ENCODE measurements around the gene BAAT. TPM values are rescaled to one million over a fixed set of nuclear protein-coding genes. Genes with fewer than 3 reads are reported as not detected.
"Not testable (repeated sequence)": the region's sequence is repeated elsewhere in the genome, so short reads cannot be mapped to it uniquely, and the experiment has no call there.

Gene BAAT
- polyA plus RNA-seq (ENCODE audit: insufficient read length), result 0.66 TPM

DNA sequence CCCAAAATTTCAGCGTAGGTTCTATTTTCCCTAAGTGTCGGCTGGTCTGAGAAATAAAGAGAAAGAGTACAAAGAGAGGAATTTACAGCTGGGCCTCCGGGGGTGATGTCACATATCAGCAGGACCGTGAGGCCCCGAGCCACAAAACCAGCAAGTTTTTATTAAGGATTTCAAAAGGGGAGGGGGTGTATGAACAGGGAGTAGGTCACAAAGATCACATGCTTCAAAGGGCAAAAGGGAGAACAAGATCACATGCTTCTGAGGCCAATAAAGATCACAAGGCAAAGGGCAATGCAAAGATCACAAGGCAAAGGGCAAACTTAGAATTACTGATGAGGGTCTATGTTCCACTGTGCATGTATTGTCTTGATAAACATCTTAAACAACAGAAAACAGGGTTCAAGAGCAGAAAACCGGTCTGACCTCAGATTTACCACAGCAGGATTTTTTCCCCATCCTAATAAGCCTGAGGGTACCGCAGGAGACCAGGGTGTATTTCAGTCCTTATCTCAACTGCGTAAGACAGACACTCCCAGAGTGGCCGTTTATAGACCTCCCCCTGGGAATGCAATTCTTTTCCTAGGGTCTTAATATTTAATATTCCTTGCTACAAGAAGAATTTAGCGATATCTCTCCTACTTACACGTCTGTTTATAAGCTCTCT, at the start of gene BAAT:
Gene BAAT (minus strand): TSS at position 134 of the 664 bp plus-strand sequence. CDS start 13,602 bp downstream, outside the sequence.
- not testable (repeated sequence) for DNase-seq

DNA sequence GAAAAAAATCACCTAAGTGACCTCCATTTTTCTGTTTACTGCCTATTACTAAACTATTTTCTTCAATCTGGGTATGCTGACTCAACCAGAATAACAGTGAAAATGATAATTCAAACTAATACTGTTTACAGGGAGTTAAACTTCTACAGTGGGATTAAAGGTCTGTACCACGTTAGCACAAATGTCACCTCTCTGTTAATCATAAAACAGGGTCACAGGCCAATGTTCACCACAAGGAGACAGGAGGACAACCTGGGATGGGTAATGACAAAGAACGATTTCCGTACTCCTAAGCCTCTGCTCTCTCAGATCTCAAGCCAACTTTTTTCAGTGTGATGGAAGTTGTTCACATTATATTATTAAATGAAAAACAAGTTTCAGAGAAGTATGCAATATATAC, 48.4 kb upstream of the BAAT start:
- no peak for DNase-seq

- no peak for DNase-seq
Observed at GRCh38 chr9:101432740-101433139, 47.9 kb upstream of the BAAT start.

DNA sequence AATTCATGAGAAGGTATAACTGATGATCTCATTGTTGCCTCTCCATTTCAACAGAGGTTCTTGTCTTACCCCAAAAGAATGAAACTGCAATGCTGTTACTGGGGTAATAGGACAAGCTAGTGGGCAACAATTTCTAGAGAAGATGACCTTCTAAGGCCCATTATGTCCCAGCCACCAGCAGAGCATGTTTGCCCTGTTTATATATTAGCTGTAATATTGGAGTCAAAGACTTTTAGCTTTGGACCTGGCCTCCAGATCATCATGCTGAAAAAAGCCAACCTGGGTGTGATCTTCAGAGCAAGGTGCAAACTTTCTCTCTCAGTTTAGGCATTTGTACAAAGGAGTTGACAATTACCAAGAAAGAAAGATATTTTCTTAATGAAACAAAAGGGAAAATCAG, 47.4 kb upstream of the BAAT start:
- no peak for DNase-seq

- DNase-seq, result no peak
Observed at GRCh38 chr9:101429736-101430135, 44.9 kb upstream of the BAAT start.

DNA sequence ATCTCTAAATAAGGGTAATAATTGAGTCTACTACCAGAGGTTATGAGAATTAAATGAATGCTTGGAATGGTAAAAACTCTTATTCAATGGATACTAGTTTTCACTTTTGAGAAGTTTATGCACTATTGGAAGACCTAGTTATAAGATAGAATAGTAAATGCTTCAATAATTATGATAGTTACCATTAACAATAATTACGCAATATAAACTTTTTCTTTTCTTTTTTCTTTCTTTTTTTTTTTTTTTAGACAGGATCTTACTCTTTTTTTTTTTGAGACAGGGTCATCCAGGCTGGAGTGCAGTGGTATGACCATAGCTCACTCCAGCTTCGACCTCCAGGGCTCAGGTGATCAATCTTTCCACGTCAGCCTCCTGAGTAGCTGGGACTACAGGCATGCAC, 44.1 kb upstream of the BAAT start:
- no peak for DNase-seq

- DNase-seq, result no peak
Observed at GRCh38 chr9:101427957-101428655, 43.3 kb upstream of the BAAT start.

DNA sequence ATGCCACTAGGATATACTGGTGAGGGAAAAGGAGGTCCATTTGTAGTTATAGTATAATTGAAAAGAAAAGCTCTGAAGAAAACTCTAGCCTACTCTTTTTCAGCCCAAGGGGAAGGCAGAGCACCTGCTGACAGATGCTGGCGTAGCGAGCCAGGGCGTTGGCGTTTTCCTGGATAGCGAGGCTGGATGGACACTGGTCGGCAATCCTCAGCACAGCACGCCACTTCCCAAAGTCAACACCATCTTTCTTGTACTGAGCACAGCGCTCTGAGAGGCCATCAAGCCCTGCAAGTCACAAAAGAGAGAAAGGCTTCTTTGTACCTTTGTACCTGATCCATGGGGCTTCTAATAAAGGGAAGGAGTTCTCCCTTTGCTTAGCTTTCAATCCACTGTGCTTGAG, 42.6 kb upstream of the BAAT start:
- DNase-seq, result no peak

DNA sequence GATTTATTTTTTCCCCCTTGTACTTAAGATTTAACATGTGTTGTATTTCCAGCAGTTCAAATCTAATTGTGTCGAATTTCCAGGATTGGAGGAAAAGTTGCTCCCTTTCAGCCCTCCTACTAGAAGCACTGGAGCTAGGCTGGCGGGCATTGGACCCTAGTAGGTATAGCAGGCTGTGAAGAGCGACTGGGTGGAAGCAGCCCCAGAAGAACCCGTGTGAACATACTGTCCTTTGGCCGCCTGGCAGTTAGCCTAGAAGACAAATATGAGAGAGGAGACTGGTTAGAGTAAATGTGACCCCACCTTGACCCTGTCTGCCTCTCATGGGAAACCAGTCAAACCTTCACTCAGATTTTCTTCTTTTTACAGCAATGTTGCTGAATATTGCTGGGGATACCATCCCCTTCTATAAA, 36.9 kb upstream of the BAAT start:
- no peak for DNase-seq

DNA sequence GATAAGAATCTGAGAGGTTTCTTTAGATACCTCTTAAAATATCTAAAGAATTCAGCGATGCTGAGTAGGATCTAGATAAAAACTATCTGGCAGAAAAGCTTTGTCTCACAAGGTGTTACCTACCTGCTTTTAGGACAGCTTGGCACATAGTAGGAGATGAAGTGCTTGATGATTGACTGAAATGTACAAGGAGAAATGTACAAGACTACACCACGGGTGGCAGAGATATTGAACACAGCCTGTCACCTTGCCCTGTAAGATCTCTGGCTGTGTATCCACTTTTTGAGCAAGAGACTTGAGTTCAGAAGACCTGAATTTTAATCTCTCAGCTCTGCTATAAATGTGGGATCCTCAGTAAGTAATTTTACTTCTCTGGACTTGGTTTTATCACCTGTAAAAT, 35.1 kb upstream of the BAAT start:
- DNase-seq, result no peak

DNA sequence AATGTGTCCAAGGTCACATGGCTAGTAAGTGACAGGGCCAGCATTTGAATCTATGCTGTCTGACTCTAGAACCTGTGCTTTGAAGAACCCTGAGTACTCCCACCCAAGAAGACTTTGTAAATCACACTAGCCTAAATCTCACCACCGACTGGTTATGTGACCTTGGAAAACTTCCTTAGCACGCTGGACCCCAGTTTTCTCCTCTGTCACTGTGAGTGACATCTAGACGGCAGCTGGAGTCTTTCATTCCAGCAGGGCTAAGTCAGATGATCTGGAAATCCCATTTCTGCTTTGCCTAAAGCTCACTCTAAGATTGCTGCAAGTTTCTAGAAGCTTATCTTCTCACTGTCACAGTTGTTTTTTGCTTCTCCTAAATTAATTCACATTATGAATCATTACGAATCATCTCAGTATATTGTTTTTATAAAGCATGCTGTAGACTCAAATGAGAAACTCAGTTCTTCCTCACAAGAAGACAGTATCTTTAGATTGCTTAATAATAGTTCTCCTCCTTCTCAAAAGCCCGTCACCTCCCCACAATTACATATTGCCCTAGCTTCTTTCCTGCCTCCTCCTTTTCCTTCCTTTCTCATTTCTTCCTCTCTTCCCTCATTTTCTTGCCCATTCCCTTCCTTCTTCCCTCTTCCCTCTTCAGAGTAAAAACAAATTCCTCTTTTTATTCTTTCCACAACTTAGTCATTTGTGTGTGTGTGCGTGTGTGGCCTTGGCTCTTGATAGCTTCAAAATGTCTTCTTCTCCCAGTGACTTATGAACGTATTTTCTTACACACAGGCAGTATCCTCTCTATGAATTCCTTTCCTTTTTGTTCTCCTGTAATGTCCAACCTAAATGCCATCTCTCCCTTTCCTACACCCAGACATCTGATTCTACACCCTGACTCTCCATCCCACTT, 34.0 kb upstream of the BAAT start:
- DNase-seq, result no peak

GRCh38 chr9:101417977-101418376, 33.2 kb upstream of the BAAT start:
- DNase-seq, result no peak

DNA sequence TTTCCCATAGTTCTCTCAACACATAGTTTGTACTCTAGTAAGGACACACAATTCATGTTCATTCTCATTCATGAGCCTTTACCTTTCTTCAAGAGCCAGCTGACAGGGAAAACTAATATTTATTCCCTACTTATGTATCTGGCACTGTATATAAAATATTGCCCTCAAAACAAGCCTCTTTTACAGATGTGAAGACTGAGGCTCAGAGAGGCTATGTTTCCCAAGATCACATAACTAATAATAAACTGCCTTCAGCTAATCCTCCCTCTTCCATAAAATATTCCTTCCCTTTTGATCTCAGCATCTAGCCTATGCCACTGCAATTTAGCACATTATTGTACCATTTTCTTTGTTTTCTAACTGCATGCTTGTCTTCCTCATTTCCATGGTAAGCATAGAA, 32.6 kb upstream of the BAAT start:
- no peak for DNase-seq

DNA sequence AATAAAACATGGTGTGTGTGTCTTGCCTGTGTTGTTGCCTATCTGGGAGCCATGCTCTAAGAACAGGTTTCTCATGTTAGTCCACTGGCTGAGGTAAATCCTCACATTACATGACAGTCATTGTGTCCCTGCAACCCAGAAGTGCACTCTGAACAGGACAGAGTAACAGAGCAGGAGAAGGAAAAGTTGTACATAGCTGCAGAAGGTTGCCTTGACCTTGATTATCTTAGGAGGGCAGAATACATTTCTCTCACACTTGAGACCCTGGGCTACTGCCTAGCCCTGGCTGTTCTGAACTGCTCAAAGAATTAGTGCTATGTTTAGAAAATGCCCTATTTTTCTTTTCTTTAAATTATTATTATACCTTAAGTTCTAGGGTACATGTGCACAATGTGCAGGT, 30.8 kb upstream of the BAAT start:
- no peak for DNase-seq

GRCh38 chr9:101414839-101415238, 30.0 kb upstream of the BAAT start:
- no peak for DNase-seq

DNA sequence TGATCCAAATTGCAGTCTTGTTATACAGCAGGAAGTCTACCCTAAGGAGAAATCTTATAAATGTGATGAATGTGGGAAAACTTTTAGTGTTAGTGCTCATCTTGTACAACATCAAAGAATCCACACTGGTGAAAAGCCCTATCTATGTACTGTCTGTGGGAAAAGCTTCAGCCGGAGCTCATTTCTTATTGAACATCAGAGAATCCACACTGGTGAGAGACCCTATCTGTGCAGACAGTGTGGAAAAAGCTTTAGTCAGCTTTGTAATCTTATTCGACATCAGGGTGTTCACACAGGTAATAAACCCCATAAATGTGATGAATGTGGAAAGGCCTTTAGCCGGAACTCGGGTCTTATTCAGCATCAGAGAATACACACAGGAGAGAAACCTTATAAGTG, 24.3 kb upstream of the BAAT start:
- no peak for DNase-seq

DNA sequence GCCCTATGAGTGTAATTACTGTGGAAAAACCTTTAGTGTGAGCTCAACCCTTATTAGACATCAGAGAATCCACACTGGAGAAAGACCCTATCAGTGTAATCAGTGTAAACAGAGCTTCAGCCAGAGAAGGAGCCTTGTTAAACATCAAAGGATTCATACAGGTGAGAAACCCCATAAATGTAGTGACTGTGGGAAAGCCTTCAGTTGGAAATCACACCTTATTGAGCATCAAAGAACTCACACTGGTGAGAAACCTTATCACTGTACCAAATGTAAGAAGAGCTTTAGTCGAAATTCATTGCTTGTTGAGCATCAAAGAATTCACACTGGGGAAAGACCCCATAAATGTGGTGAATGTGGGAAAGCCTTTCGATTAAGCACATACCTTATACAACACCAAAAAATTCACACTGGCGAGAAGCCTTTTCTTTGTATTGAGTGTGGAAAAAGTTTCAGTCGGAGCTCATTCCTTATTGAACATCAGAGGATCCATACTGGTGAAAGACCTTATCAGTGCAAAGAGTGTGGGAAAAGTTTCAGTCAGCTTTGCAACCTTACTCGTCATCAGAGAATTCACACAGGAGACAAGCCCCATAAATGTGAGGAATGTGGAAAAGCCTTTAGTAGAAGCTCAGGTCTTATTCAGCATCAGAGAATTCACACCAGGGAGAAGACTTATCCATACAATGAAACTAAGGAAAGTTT, 23.7 kb upstream of the BAAT start:
- DNase-seq, result no peak

DNA sequence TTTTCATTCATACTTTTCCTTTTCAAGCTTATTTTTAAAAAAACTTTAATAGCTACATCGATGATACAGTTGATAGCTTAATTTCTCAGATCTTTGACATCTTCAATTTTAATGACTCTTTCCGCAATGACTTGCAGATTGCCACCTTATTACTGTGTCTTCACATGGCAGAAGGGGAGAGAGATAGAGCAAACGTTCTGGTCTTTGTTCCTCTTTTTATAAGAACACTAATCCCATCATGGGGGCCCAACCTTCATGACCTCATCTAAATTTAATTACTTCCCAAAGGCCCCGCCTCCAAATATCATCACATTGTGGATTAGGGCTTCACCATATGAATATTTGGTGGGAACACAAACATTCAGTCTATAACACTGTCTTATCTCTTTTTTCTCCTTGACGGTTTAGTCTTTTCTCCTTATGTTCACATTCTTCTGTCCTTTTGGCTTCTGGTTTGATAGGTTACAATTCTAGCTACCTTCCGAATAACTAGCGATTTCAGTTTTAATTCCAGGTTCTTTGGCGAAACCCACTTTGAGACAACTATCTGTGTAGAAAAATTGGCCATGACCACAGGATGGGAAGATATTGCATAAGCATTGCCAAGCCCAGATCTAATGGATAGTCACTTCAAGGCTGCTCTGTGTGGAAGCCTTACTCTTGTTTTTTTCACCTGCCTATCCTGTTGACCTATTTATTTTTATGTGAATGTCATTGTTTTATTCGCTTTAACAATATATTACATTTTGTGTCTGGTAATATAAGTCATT, 18.9 kb upstream of the BAAT start:
- DNase-seq, result no peak

GRCh38 chr9:101400120-101400519, 15.3 kb upstream of the BAAT start:
- no peak for DNase-seq

DNA sequence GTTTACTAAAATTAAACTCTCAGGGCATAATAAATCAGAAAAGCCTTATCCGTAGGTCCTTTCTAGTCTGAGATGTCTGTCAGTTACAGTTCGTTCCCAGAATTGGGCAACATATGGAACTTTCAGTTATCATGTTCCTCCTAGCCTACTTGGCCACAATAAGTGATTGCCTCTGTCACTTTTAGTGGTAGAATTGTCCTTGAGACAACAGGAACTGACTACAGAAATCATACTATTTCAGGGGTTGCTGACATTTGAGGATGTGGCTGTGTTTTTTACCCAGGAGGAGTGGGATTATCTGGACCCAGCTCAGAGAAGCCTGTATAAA, 14.8 kb upstream of the BAAT start:
- no peak for DNase-seq

GRCh38 chr9:101398930-101399642, 14.3 kb upstream of the BAAT start:
- DNase-seq, result no peak
